ENCODE data around the gene NCAN.
"Not testable (repeated sequence)": the region's sequence is repeated elsewhere in the genome, so short reads cannot be mapped to it uniquely, and the experiment has no call there.

The NCAN gene

GRCh38 chr19:19201697-19202630 lies 9.8 kb upstream of the NCAN start:
- no peak for DNase-seq

GRCh38 chr19:19202707-19203011 lies 9.1 kb upstream of the NCAN start:
- no peak for DNase-seq

- peak; percentile 92 for DNase-seq
These were observed 8.5 kb upstream of the NCAN start, which contains the start of gene NR2C2AP for GRCh38 chr19:19203012-19203856. Gene NR2C2AP, minus strand, starts transcription at chr19:19203414. Its CDS starts 354 bp downstream, at chr19:19203060.

- DNase-seq: no peak
These were observed 7.6 kb upstream of the NCAN start for GRCh38 chr19:19204181-19204580.

GRCh38 chr19:19205416-19206410 lies 6.0 kb upstream of the NCAN start:
- peak; percentile 47 for DNase-seq

GRCh38 chr19:19206938-19207337 lies 4.8 kb upstream of the NCAN start:
- no peak for DNase-seq

GRCh38 chr19:19207637-19208572 lies 3.9 kb upstream of the NCAN start:
- no peak for DNase-seq

- DNase-seq: no peak
These were observed 2.4 kb upstream of the NCAN start for GRCh38 chr19:19209372-19209771.

- DNase-seq: no peak
These were observed 1.2 kb downstream of the NCAN start for GRCh38 chr19:19212916-19213315.

- no peak for DNase-seq
These were observed 1.8 kb downstream of the NCAN start for GRCh38 chr19:19213426-19214158.

- DNase-seq: no peak
These were observed 2.4 kb downstream of the NCAN start for GRCh38 chr19:19214159-19214490.

- DNase-seq: peak; percentile 80
These were observed 3.1 kb downstream of the NCAN start for GRCh38 chr19:19214892-19215291.

GRCh38 chr19:19215792-19216191 lies 4.0 kb downstream of the NCAN start:
- no peak for DNase-seq

GRCh38 chr19:19217099-19217498 lies 5.3 kb downstream of the NCAN start:
- no peak for DNase-seq

- DNase-seq: no peak
These were observed 7.2 kb downstream of the NCAN start for GRCh38 chr19:19218911-19219310.

GRCh38 chr19:19221000-19221399 lies 9.2 kb downstream of the NCAN start:
- DNase-seq: not testable (repeated sequence)

GRCh38 chr19:19223060-19223459 lies 11.3 kb downstream of the NCAN start:
- no peak for DNase-seq

- no peak for DNase-seq
These were observed 11.9 kb downstream of the NCAN start for GRCh38 chr19:19223636-19224035.

- no peak for DNase-seq
These were observed 12.5 kb downstream of the NCAN start for GRCh38 chr19:19224150-19224851.

- DNase-seq: peak; percentile 49
These were observed 13.2 kb downstream of the NCAN start for GRCh38 chr19:19224852-19225494.

Measured in right hindlimb (tissue), 1 donor.